CD14-positive monocyte (primary cell): ENCODE measurements around the gene MGME1. TPM values are rescaled to one million over a fixed set of nuclear protein-coding genes. Genes with fewer than 3 reads are reported as not detected.
A peak's percentile ranks its signal among the peaks of the same experiment; 100 is the strongest.

Source experiments
- DNase-seq, 3 donors: peaks; one replicate each; pipeline ENCODE4 v3.0.0-alpha.2; 2011 to 2022
- H2AFZ ChIP-seq: 2 replicates; pipeline ENCODE4 v1.6.0; 2012; ENCODE audit warnings: mild to moderate bottlenecking, low read depth, low read length, inconsistent platforms; ENCODE audit not compliant: insufficient read depth, poor library complexity, severe bottlenecking
- H3K27ac ChIP-seq, 2 donors: 1 replicate in 1 of 2; 2 replicates in 1 of 2; pipeline ENCODE4 v1.5.1; 2012 to 2013; ENCODE audit warnings: low read length in 2 of 2, control low read depth in 1 of 2, inconsistent platforms in 1 of 2, low read depth in 1 of 2, mild to moderate bottlenecking in 1 of 2
- H3K27me3 ChIP-seq, 2 donors: one replicate each; pipeline versions ENCODE4 v1.6.0 to v1.6.1; 2011 to 2013; ENCODE audit warnings: low read length in 2 of 2; ENCODE audit not compliant: control insufficient read depth in 2 of 2, insufficient read depth in 2 of 2
- H3K36me3 ChIP-seq, 2 donors: replicated peaks in 1 of 2; 1 replicate in 1 of 2; 2 replicates in 1 of 2; pipeline versions ENCODE4 v1.5.1 to v1.6.1; 2012 to 2013; ENCODE audit warnings: low read length in 2 of 2, control low read depth in 1 of 2, inconsistent platforms in 1 of 2, mild to moderate bottlenecking in 1 of 2; ENCODE audit not compliant: insufficient read depth in 2 of 2, control insufficient read depth in 1 of 2
- H3K4me1 ChIP-seq, 2 donors: 1 replicate in 1 of 2; 2 replicates in 1 of 2; pipeline versions ENCODE4 v1.5.1 to v1.6.1; 2012 to 2013; ENCODE audit warnings: low read length in 2 of 2, control low read depth in 1 of 2, inconsistent platforms in 1 of 2, mild to moderate bottlenecking in 1 of 2, moderate library complexity in 1 of 2; ENCODE audit not compliant: insufficient read depth in 2 of 2, control insufficient read depth in 1 of 2
- H3K4me2 ChIP-seq: replicated peaks from 2 replicates; pipeline ENCODE3; 2012; ENCODE audit warnings: low read length, moderate library complexity, mild to moderate bottlenecking; ENCODE audit not compliant: poor library complexity, severe bottlenecking; ENCODE audit errors: extremely low read depth
- H3K4me3 ChIP-seq, 3 experiments: fragments of 200-600 bp in 1 of 3; sonication (generic) in 1 of 3; replicated peaks in 1 of 3; 1 replicate in 2 of 3; 2 replicates in 1 of 3; pipeline ENCODE4 v1.5.1; 2011 to 2013; ENCODE audit warnings: low read length in 3 of 3, mild to moderate bottlenecking in 3 of 3, control low read depth in 2 of 3, low read depth in 2 of 3, inconsistent platforms in 1 of 3, moderate library complexity in 1 of 3
- H3K79me2 ChIP-seq: 2 replicates; pipeline ENCODE4 v1.6.0; 2012; ENCODE audit warnings: mild to moderate bottlenecking, control low read depth, inconsistent platforms, low read length, moderate library complexity; ENCODE audit not compliant: insufficient read depth
- H3K9ac ChIP-seq: 2 replicates; pipeline ENCODE4 v1.6.0; 2017; ENCODE audit warnings: low read length, mild to moderate bottlenecking; ENCODE audit not compliant: insufficient read depth, poor library complexity, severe bottlenecking
- H3K9me3 ChIP-seq, 2 donors: replicated peaks in 1 of 2; 1 replicate in 1 of 2; 2 replicates in 1 of 2; pipeline versions ENCODE4 v1.5.1 to v1.6.1; 2012 to 2013; ENCODE audit warnings: low read length in 2 of 2, control low read depth in 1 of 2; ENCODE audit not compliant: control insufficient read depth in 1 of 2, insufficient read depth in 1 of 2
- H4K20me1 ChIP-seq: 2 replicates; pipeline ENCODE4 v1.6.0; 2012; ENCODE audit warnings: mild to moderate bottlenecking, low read length, control low read depth, moderate library complexity; ENCODE audit not compliant: insufficient read depth
- H3K27ac Mint-ChIP-seq, 7 donors: one replicate each; pipeline ENCODE4 v1.8.0; 2020; ENCODE audit warnings: mild to moderate bottlenecking in 7 of 7, mixed read lengths in 7 of 7, moderate library complexity in 6 of 7, inconsistent platforms in 2 of 7
- H3K27me3 Mint-ChIP-seq, 3 donors: one replicate each; pipeline ENCODE4 v1.8.0; 2021 to 2022; ENCODE audit warnings: low read depth in 3 of 3, mild to moderate bottlenecking in 3 of 3, mixed read lengths in 3 of 3, moderate library complexity in 3 of 3, inconsistent platforms in 1 of 3
- H3K36me3 Mint-ChIP-seq, 2 donors: one replicate each; pipeline ENCODE4 v1.8.0; 2020; ENCODE audit warnings: mixed read lengths in 2 of 2, inconsistent platforms in 1 of 2, mild to moderate bottlenecking in 1 of 2
- H3K4me1 Mint-ChIP-seq: one replicate; pipeline ENCODE4 v1.8.0; 2020; ENCODE audit warnings: mild to moderate bottlenecking, mixed read lengths
- H3K4me3 Mint-ChIP-seq, 2 donors: one replicate each; pipeline ENCODE4 v1.8.0; 2020; ENCODE audit warnings: mild to moderate bottlenecking in 2 of 2, mixed read lengths in 2 of 2, moderate library complexity in 1 of 2
- H3K9me3 Mint-ChIP-seq, 7 donors: one replicate each; pipeline ENCODE4 v1.8.0; 2020 to 2022; ENCODE audit warnings: mixed read lengths in 7 of 7, mild to moderate bottlenecking in 6 of 7, moderate library complexity in 6 of 7, inconsistent platforms in 2 of 7
- WGBS: methylation state at CpG from one replicate; pipeline ENCODE4 v1.1.5; 2013; ENCODE audit warnings: missing lambda C conversion rate; ENCODE audit not compliant: insufficient coverage; 5-methylcytosine and 5-hydroxymethylcytosine counted together
- intact Hi-C, 2 donors: fragments of 100-400 bp; cut with micrococcal nuclease; formaldehyde crosslinking; loops; one replicate each; pipeline versions ENCODE4 v1.15.0 to v1.15.1; 2023
- polyA plus RNA-seq, 3 donors: library from polyadenylated mRNA; depleted of rRNA in 1 of 3; unstranded in 2 of 3; stranded (reverse) in 1 of 3; fragments of 300-500 nt in 2 of 3; fragments of >200 nt in 1 of 3; fragmentation: Illumina TruSeq in 2 of 3; gene quantifications; 1 replicate in 2 of 3; 2 replicates in 1 of 3; pipeline ENCODE4 v1.2.3, GENCODE V29; 2012 to 2021
- TF ChIP-seq, protein P1 (sequence below): fragments of 200-600 bp; IDR thresholded peaks from one replicate; pipeline ENCODE4 v1.8.0; 2022; ENCODE audit warnings: antibody characterized with exemption, mild to moderate bottlenecking

Gene MGME1
- polyA plus RNA-seq, 3 donors, result 2.5 to 20.1 (median 13.4) TPM

DNA sequence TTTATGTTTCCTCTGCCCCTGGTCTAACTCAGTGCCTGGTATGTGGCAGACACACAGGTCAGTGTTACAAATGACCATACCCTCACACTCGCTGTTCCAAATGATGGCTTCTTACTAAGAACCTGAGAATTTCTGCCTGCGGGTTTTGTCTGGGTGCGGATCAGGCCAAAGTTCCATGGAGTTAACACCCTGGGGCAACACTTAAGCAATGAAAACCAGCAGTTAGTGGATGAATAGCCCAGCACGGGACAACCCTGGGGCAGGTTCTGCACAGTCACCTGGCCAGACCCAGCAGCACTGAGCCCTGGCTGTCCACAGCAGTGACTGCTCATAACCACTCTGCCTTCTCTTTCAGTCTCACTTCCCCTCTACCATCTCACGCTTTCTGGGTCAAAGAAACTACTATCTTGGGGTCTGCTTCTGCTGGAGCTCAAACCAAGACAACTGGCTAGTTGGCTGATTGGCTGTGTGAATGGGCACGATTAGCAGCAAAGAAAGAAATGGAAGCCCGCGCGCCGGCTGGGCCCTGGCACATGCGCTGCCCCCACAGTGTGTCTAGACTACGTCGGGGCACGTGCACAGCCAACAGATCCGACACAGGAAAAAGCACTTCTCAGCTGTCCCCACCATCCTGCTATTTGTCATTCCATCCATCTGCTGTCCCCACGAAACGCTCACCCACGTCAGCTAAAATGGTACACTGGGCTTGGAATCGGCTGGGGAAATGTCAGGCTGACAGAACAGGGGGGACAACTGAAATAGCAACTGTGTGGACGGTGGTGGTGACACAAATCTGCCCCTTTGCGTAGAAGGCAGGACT lies 36.6 kb downstream of the MGME1 start:
- H3K4me1 ChIP-seq, result no peaks in the 10 kb centered on the region
- H3K36me3 ChIP-seq, result no peaks in the 10 kb centered on the region
- H3K27me3 ChIP-seq, result no peaks in the 10 kb centered on the region
- no peaks in the 10 kb centered on the region for H3K9me3 Mint-ChIP-seq
- DNase-seq, result no peak
- no peak overlapping the region for H3K27ac ChIP-seq
- no peak overlapping the region for H3K4me2 ChIP-seq
- peaks cover 23% of the 10 kb centered on the region for H3K4me1 Mint-ChIP-seq
- H3K27me3 Mint-ChIP-seq, result no peaks in the 10 kb centered on the region
- H3K4me3 ChIP-seq, result no peak overlapping the region
- peak overlapping the region in 3 of 7 donors; percentile 13 to 59 (median 52) for H3K27ac Mint-ChIP-seq
- 75% methylated on average over 9 of the region's 21 CpGs for WGBS
- no peak overlapping the region for H3K9ac ChIP-seq
- TF ChIP-seq, protein P1, sequence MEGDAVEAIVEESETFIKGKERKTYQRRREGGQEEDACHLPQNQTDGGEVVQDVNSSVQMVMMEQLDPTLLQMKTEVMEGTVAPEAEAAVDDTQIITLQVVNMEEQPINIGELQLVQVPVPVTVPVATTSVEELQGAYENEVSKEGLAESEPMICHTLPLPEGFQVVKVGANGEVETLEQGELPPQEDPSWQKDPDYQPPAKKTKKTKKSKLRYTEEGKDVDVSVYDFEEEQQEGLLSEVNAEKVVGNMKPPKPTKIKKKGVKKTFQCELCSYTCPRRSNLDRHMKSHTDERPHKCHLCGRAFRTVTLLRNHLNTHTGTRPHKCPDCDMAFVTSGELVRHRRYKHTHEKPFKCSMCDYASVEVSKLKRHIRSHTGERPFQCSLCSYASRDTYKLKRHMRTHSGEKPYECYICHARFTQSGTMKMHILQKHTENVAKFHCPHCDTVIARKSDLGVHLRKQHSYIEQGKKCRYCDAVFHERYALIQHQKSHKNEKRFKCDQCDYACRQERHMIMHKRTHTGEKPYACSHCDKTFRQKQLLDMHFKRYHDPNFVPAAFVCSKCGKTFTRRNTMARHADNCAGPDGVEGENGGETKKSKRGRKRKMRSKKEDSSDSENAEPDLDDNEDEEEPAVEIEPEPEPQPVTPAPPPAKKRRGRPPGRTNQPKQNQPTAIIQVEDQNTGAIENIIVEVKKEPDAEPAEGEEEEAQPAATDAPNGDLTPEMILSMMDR, result no peak
- H4K20me1 ChIP-seq, result no peaks in the 10 kb centered on the region
- no peaks in the 10 kb centered on the region for H3K36me3 Mint-ChIP-seq
- H3K79me2 ChIP-seq, result no peaks in the 10 kb centered on the region
- peak overlapping the region in 1 of 2 donors; percentile 20 for H3K4me3 Mint-ChIP-seq
- intact Hi-C loops, result no loop called here
- no peaks in the 10 kb centered on the region for H3K9me3 ChIP-seq
- H2AFZ ChIP-seq, result no peak overlapping the region

DNA sequence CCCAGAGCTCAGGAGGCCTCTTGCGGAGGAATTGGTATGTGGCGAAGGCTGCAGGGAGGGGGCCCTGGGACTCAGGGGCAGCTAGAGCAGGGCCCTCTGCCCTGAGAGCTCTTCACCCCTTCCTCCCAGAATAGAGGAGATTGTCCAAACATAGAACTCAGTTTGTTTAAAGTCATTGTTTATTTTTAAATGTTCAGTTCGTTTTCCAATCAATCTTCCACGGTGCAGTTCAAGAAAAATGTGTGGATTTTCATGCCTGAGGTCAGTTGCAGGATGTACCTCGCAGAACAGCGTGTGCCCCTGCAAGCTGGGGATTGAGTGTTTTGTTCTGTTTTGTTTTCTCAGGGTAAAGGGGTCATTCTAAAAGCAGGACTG lies 37.2 kb downstream of the MGME1 start:
- H3K4me1 Mint-ChIP-seq, result peaks cover 23% of the 10 kb centered on the region
- H3K9ac ChIP-seq, result no peak overlapping the region
- intact Hi-C loops, result no loop called here
- H3K9me3 Mint-ChIP-seq, result peaks cover 0 to 1% (median 0%) of the 10 kb centered on the region in 7 donors
- no peaks in the 10 kb centered on the region for H3K9me3 ChIP-seq
- H3K36me3 ChIP-seq, result no peaks in the 10 kb centered on the region
- no peaks in the 10 kb centered on the region for H3K27me3 ChIP-seq
- H3K27ac Mint-ChIP-seq, result peak overlapping the region in 1 of 7 donors; percentile 13
- no peaks in the 10 kb centered on the region for H3K79me2 ChIP-seq
- no peaks in the 10 kb centered on the region for H4K20me1 ChIP-seq
- no peak overlapping the region for H3K27ac ChIP-seq
- no peak overlapping the region for H3K4me2 ChIP-seq
- H3K36me3 Mint-ChIP-seq, result no peaks in the 10 kb centered on the region
- no peaks in the 10 kb centered on the region for H3K27me3 Mint-ChIP-seq
- H3K4me1 ChIP-seq, result no peaks in the 10 kb centered on the region
- H3K4me3 ChIP-seq, result no peak overlapping the region
- DNase-seq, result no peak
- 100% methylated on average over 2 of the region's 6 CpGs for WGBS
- H2AFZ ChIP-seq, result no peak overlapping the region
- no peak overlapping the region for H3K4me3 Mint-ChIP-seq
- TF ChIP-seq, protein P1, result no peak
